WTC11 (cell line): ENCODE results near the gene GPHA2. TPM values are rescaled to one million over a fixed set of nuclear protein-coding genes. Genes with fewer than 3 reads are reported as not detected.

Source experiments
- ATAC-seq: fragments of 200-7000 bp; cut with Tn5 transposase; 2 replicates; pipeline ENCODE4 v1.10.0; 2021; ENCODE audit warnings: mild to moderate bottlenecking, moderate library complexity
- CTCF ChIA-PET: fragments of 300-600 bp; sonication (Branson Sonifier 250); formaldehyde crosslinking; loops from one replicate; lab custom pipeline; 2021; ENCODE audit warnings: antibody characterized with exemption; lab: Charles Lee
- POLR2A ChIA-PET: fragments of 350-600 bp; sonication (Branson Sonifier 250); formaldehyde crosslinking; loops from one replicate; lab custom pipeline; 2021; ENCODE audit warnings: antibody characterized with exemption; lab: Charles Lee
- DNase-seq: peaks from one replicate; pipeline ENCODE4 v3.0.0; 2021; ENCODE audit warnings: low spot score
- H3K27ac Mint-ChIP-seq: 2 replicates; pipeline ENCODE4 v1.8.0; 2021; ENCODE audit warnings: mixed read lengths
- H3K27me3 Mint-ChIP-seq: 2 replicates; pipeline ENCODE4 v1.8.0; 2021; ENCODE audit warnings: low read depth, mild to moderate bottlenecking, moderate library complexity, mixed read lengths
- H3K36me3 Mint-ChIP-seq: 2 replicates; pipeline ENCODE4 v1.8.0; 2021; ENCODE audit warnings: mixed read lengths
- H3K4me1 Mint-ChIP-seq: 2 replicates; pipeline ENCODE4 v1.8.0; 2022; ENCODE audit warnings: mixed read lengths
- H3K4me3 Mint-ChIP-seq: 2 replicates; pipeline ENCODE4 v1.8.0; 2021; ENCODE audit warnings: mild to moderate bottlenecking, moderate library complexity, mixed read lengths
- H3K9me3 Mint-ChIP-seq: 2 replicates; pipeline ENCODE4 v1.8.0; 2021; ENCODE audit warnings: mixed read lengths
- CREM ChIP-seq: sonication (generic); formaldehyde crosslinking; IDR thresholded peaks from 2 replicates; pipeline ENCODE4 v1.8.1; 2022; ENCODE audit warnings: mild to moderate bottlenecking, missing genetic modification reagents, moderate library complexity
- E2F4 ChIP-seq: sonication (generic); formaldehyde crosslinking; IDR thresholded peaks from 2 replicates; pipeline ENCODE4 v1.8.1; 2022; ENCODE audit warnings: low read depth, mild to moderate bottlenecking, moderate library complexity, missing genetic modification reagents, borderline replicate concordance
- E2F5 ChIP-seq: sonication (generic); formaldehyde crosslinking; IDR thresholded peaks from 2 replicates; pipeline ENCODE4 v1.8.1; 2022; ENCODE audit warnings: mild to moderate bottlenecking, moderate library complexity, missing genetic modification reagents
- EMX1 ChIP-seq: fragments of 250-450 bp; sonication (Bioruptor Pico); IDR thresholded peaks from 2 replicates; pipeline ENCODE4 v1.8.0; 2021; ENCODE audit warnings: mild to moderate bottlenecking
- FOXJ3 ChIP-seq: sonication (generic); formaldehyde crosslinking; IDR thresholded peaks from 2 replicates; pipeline ENCODE4 v1.9.0; 2021; ENCODE audit warnings: missing genetic modification reagents, mild to moderate bottlenecking, borderline replicate concordance
- FOXP1 ChIP-seq: sonication (generic); formaldehyde crosslinking; IDR thresholded peaks from 2 replicates; pipeline ENCODE4 v1.8.0; 2022; ENCODE audit warnings: missing genetic modification reagents, mild to moderate bottlenecking, moderate library complexity, borderline replicate concordance
- FOXP4 ChIP-seq: sonication (generic); formaldehyde crosslinking; IDR thresholded peaks from 2 replicates; pipeline ENCODE4 v1.8.0; 2022; ENCODE audit warnings: mild to moderate bottlenecking, missing genetic modification reagents
- GABPB1 ChIP-seq: sonication (generic); formaldehyde crosslinking; IDR thresholded peaks from 2 replicates; pipeline ENCODE4 v1.8.1; 2023; ENCODE audit warnings: mild to moderate bottlenecking, missing genetic modification reagents
- GTF2I ChIP-seq: fragments of 250-450 bp; sonication (Bioruptor Pico); conservative IDR thresholded peaks from 2 replicates; pipeline ENCODE4 v1.4.0; 2021; ENCODE audit warnings: mild to moderate bottlenecking
- HMGA2 ChIP-seq: fragments of 250-450 bp; sonication (Bioruptor Pico); IDR thresholded peaks from 2 replicates; pipeline ENCODE4 v1.4.0; 2021; ENCODE audit warnings: mild to moderate bottlenecking, moderate library complexity
- HMGXB4 ChIP-seq: sonication (generic); formaldehyde crosslinking; IDR thresholded peaks from 2 replicates; pipeline ENCODE4 v1.8.1; 2023; ENCODE audit warnings: mild to moderate bottlenecking, moderate library complexity, missing genetic modification reagents
- IRF1 ChIP-seq: sonication (generic); formaldehyde crosslinking; IDR thresholded peaks from 2 replicates; pipeline ENCODE4 v1.8.0; 2023; ENCODE audit warnings: missing genetic modification reagents
- KAT7 ChIP-seq: sonication (generic); formaldehyde crosslinking; IDR thresholded peaks from 2 replicates; pipeline ENCODE4 v1.8.1; 2023; ENCODE audit warnings: missing genetic modification reagents, mild to moderate bottlenecking, borderline replicate concordance
- MXD4 ChIP-seq: fragments of 250-450 bp; sonication (Bioruptor Pico); IDR thresholded peaks from 2 replicates; pipeline ENCODE4 v1.8.0; 2021; ENCODE audit warnings: mild to moderate bottlenecking, moderate library complexity, borderline replicate concordance
- NFATC4 ChIP-seq: fragments of 250-450 bp; sonication (Bioruptor Pico); IDR thresholded peaks from 2 replicates; pipeline ENCODE4 v1.9.0; 2021; ENCODE audit warnings: mild to moderate bottlenecking
- PRRX2 ChIP-seq: fragments of 250-450 bp; sonication (Bioruptor Pico); IDR thresholded peaks from 2 replicates; pipeline ENCODE4 v1.8.0; 2021; ENCODE audit warnings: mild to moderate bottlenecking
- TEAD4 ChIP-seq: sonication (generic); formaldehyde crosslinking; IDR thresholded peaks from 2 replicates; pipeline ENCODE4 v1.8.0; 2022; ENCODE audit warnings: mild to moderate bottlenecking, missing genetic modification reagents
- ZMAT4 ChIP-seq: fragments of 250-450 bp; sonication (Bioruptor Pico); IDR thresholded peaks from 2 replicates; pipeline ENCODE4 v1.9.0; 2021; ENCODE audit warnings: mild to moderate bottlenecking
- ZNF671 ChIP-seq: fragments of 250-450 bp; sonication (Bioruptor Pico); IDR thresholded peaks from 2 replicates; pipeline ENCODE4 v1.8.0; 2021; ENCODE audit warnings: mild to moderate bottlenecking
- total RNA-seq: library from RNA; stranded (reverse); gene quantifications from 3 replicates; pipeline ENCODE4 v1.2.3, GENCODE V29; 2021
- TF ChIP-seq, protein P1 (sequence below): sonication (generic); formaldehyde crosslinking; IDR thresholded peaks from 2 replicates; pipeline ENCODE4 v1.8.1; 2023; ENCODE audit warnings: mild to moderate bottlenecking, missing genetic modification reagents
- TF ChIP-seq, protein P2 (sequence below): sonication (generic); formaldehyde crosslinking; IDR thresholded peaks from 2 replicates; pipeline ENCODE4 v1.8.1; 2022; ENCODE audit warnings: low read depth, missing genetic modification reagents, borderline replicate concordance
- TF ChIP-seq, protein P3 (sequence below): fragments of 250-450 bp; sonication (Bioruptor Pico); IDR thresholded peaks from 2 replicates; pipeline ENCODE4 v1.9.0; 2021; ENCODE audit warnings: mild to moderate bottlenecking, borderline replicate concordance

Gene GPHA2
- total RNA-seq, 1 experiment from 2014 or later: 1.6 TPM

- TF ChIP-seq E2F4 (CRISPR knock-in tag) (no peak), E2F5 (no peak)
Measured at GRCh38 chr11:64920124-64920523, 15.6 kb downstream of the GPHA2 start (continued).

DNA sequence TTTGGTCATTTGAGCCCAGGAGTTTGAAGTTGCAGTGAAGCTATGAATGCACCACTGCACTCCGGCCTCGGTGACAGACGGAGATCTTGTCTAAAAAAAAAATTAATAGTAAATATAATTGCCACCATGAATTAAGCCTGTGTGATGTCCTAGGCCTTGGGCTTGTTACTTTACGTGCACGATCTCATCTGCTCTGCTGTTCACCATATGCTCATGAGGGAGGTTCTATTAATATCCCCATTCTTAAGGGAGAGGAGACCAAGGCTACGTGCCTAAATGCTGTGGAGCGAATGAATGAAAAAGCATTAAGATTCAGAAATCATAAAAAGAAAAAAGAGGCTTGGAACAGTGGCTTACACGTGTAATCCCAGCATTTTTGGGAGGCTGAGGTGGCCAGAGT is 16.1 kb downstream of the GPHA2 start:
- no peak overlapping the region for H3K27ac Mint-ChIP-seq
- ATAC-seq: no peak
- CTCF ChIA-PET: interaction anchor here (0.7 to 4.1 kb wide), 9 partner anchors 14 to 264 kb away, joined by 3 to 14 read pairs (median 4); partner anchors contain the start of genes ARL2, BATF2 and GPHA2

More for the DNA sequence above, 16.1 kb downstream of the GPHA2 start:
- no peak for DNase-seq
- TF ChIP-seq PRRX2 (CRISPR knock-in tag) (no peak), FOXP1 (no peak), FOXJ3 (no peak), CREM (CRISPR knock-in tag) (no peak), ZNF671 (CRISPR knock-in tag) (no peak), GABPB1 (CRISPR knock-in tag) (no peak), ZMAT4 (CRISPR knock-in tag) (no peak), HMGA2 (CRISPR knock-in tag) (no peak), KAT7 (CRISPR knock-in tag) (no peak), MXD4 (CRISPR knock-in tag) (no peak), EMX1 (no peak), IRF1 (CRISPR knock-in tag) (no peak), GTF2I (no peak), TEAD4 (CRISPR knock-in tag) (no peak), HMGXB4 (no peak), NFATC4 (CRISPR knock-in tag) (no peak), FOXP4 (no peak)
- TF ChIP-seq, protein P1, sequence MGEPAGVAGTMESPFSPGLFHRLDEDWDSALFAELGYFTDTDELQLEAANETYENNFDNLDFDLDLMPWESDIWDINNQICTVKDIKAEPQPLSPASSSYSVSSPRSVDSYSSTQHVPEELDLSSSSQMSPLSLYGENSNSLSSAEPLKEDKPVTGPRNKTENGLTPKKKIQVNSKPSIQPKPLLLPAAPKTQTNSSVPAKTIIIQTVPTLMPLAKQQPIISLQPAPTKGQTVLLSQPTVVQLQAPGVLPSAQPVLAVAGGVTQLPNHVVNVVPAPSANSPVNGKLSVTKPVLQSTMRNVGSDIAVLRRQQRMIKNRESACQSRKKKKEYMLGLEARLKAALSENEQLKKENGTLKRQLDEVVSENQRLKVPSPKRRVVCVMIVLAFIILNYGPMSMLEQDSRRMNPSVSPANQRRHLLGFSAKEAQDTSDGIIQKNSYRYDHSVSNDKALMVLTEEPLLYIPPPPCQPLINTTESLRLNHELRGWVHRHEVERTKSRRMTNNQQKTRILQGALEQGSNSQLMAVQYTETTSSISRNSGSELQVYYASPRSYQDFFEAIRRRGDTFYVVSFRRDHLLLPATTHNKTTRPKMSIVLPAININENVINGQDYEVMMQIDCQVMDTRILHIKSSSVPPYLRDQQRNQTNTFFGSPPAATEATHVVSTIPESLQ: no peak
- TF ChIP-seq, protein P2, sequence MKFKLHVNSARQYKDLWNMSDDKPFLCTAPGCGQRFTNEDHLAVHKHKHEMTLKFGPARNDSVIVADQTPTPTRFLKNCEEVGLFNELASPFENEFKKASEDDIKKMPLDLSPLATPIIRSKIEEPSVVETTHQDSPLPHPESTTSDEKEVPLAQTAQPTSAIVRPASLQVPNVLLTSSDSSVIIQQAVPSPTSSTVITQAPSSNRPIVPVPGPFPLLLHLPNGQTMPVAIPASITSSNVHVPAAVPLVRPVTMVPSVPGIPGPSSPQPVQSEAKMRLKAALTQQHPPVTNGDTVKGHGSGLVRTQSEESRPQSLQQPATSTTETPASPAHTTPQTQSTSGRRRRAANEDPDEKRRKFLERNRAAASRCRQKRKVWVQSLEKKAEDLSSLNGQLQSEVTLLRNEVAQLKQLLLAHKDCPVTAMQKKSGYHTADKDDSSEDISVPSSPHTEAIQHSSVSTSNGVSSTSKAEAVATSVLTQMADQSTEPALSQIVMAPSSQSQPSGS: no peak
- TF ChIP-seq, protein P3, sequence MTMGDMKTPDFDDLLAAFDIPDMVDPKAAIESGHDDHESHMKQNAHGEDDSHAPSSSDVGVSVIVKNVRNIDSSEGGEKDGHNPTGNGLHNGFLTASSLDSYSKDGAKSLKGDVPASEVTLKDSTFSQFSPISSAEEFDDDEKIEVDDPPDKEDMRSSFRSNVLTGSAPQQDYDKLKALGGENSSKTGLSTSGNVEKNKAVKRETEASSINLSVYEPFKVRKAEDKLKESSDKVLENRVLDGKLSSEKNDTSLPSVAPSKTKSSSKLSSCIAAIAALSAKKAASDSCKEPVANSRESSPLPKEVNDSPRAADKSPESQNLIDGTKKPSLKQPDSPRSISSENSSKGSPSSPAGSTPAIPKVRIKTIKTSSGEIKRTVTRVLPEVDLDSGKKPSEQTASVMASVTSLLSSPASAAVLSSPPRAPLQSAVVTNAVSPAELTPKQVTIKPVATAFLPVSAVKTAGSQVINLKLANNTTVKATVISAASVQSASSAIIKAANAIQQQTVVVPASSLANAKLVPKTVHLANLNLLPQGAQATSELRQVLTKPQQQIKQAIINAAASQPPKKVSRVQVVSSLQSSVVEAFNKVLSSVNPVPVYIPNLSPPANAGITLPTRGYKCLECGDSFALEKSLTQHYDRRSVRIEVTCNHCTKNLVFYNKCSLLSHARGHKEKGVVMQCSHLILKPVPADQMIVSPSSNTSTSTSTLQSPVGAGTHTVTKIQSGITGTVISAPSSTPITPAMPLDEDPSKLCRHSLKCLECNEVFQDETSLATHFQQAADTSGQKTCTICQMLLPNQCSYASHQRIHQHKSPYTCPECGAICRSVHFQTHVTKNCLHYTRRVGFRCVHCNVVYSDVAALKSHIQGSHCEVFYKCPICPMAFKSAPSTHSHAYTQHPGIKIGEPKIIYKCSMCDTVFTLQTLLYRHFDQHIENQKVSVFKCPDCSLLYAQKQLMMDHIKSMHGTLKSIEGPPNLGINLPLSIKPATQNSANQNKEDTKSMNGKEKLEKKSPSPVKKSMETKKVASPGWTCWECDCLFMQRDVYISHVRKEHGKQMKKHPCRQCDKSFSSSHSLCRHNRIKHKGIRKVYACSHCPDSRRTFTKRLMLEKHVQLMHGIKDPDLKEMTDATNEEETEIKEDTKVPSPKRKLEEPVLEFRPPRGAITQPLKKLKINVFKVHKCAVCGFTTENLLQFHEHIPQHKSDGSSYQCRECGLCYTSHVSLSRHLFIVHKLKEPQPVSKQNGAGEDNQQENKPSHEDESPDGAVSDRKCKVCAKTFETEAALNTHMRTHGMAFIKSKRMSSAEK (CRISPR knock-in tag): no peak
- TF ChIP-seq, all 79 proteins: peak for 0
- POLR2A ChIA-PET: interaction anchor here (0.6 kb wide), 1 partner anchor 77 kb away, joined by 3 read pairs; the partner anchor contains the start of gene BATF2
- Mint-ChIP-seq H3K4me3 (no peak overlapping the region), H3K4me1 (peaks cover 13% of the 10 kb centered on the region), H3K36me3 (no peaks in the 10 kb centered on the region), H3K27me3 (no peaks in the 10 kb centered on the region), H3K9me3 (no peaks in the 10 kb centered on the region)
